Adipose tissue (tissue), 3 donors: ENCODE data around the gene BCCIP. TPM values are rescaled to one million over a fixed set of nuclear protein-coding genes. Genes with fewer than 3 reads are reported as not detected.

Experiments
- H3K27ac ChIP-seq: one replicate; pipeline ENCODE4 v1.5.1; 2013; ENCODE audit warnings: low read depth, low read length
- WGBS, 3 donors: extraction: QIAGEN DNeasy Blood & Tissue Kit; methylation state at CpG; one replicate each; pipeline ENCODE4 v1.1.7; 2013; 5-methylcytosine and 5-hydroxymethylcytosine counted together
- polyA plus RNA-seq, 3 donors: library from polyadenylated mRNA; stranded (reverse); fragments of 200-250 nt; gene quantifications; one replicate each; pipeline ENCODE4 v1.2.3, GENCODE V29; 2013
- donor health status: healthy with polysubstance abuse.
- donor health status: Bipolar disorder and iron deficiency.
- donor health status: healthy.

BCCIP gene
- polyA plus RNA-seq, 3 donors = 29.2 to 59.9 (median 54.2) TPM

DNA sequence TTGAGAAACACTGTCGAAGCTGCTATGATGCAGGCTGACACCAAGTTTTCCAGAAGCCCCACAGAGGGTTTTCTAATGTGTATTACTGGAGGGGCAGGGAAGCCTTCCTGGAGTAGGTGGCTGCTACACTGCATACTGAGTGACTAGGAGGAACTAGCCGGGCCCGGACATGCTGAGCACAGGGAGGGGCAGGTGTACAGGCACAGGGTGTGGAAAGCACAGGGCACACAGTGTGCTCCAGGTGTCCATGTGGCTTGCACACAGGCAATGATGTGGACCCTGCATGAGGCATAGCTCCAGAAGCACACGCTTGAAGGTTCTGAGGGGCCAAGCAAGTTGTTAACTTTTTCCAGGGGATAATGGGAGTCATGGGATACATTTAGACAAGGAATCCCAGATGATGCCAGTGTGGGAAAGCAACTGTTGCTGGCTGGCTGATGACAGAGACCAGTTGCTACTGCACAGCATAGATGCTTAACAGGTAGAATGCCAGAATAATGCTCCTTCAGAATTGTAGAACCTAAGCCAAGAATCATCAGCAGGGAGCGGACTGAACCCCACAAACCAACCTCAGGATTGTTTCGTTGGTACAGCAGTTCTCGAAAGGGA lies 43.2 kb downstream of the BCCIP start:
- H3K27ac ChIP-seq = no peak overlapping the region
- WGBS, 3 donors = 95 to 96% (median 96%) methylated on average over 7 of the region's 7 CpGs

DNA sequence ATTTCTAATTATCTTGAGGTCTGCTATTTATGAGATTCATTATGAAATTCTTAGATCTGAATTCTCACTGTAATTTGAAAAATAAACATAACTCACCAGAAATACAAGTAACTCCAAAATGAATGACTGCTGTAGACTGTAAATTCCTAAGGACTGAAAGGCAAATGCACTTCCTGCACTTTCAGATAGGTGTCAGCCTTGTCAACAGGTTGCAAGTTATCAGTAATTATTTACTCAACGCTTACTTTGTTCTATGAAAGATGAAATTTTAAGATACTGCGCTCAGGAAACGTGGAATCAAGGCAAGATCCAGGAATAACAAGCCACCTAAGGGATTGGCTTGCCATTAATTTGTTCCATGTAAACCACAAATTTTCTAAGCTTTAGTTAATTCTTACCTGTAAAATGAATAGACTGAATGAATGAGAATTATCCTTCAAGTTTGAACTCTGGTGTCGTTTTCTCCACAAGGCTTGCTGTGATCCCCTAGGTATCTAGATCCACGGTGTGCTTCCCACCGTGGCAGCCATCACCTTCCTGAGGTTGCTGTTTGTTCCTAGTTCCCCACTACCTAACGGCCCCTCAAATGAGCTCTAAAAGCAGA lies 45.1 kb downstream of the BCCIP start:
- no peak overlapping the region for H3K27ac ChIP-seq
- WGBS, 3 donors = 44 to 64% (median 63%) methylated on average over 7 of the region's 7 CpGs

DNA sequence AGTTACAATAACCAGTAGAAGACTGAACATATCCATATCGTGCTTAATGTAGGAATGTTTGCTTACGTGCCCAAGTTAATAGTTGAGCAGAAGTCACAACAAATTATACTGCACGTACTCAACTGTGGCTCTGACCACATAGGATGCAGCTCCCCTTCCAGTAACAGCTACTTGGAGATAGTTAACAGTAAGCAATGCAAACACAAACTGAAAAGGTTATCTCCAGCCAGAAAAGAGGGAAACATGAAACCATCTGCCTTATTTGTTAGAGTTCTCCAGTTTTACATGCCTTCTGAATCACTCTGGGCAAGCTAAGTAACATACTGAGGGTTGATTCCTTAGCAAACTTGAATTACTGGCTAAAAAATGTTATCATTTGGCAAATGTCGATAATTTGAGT lies 48.0 kb downstream of the BCCIP start:
- no peak overlapping the region for H3K27ac ChIP-seq
- 64 to 88% (median 77%) methylated on average over 4 of the region's 4 CpGs for WGBS, 3 donors

DNA sequence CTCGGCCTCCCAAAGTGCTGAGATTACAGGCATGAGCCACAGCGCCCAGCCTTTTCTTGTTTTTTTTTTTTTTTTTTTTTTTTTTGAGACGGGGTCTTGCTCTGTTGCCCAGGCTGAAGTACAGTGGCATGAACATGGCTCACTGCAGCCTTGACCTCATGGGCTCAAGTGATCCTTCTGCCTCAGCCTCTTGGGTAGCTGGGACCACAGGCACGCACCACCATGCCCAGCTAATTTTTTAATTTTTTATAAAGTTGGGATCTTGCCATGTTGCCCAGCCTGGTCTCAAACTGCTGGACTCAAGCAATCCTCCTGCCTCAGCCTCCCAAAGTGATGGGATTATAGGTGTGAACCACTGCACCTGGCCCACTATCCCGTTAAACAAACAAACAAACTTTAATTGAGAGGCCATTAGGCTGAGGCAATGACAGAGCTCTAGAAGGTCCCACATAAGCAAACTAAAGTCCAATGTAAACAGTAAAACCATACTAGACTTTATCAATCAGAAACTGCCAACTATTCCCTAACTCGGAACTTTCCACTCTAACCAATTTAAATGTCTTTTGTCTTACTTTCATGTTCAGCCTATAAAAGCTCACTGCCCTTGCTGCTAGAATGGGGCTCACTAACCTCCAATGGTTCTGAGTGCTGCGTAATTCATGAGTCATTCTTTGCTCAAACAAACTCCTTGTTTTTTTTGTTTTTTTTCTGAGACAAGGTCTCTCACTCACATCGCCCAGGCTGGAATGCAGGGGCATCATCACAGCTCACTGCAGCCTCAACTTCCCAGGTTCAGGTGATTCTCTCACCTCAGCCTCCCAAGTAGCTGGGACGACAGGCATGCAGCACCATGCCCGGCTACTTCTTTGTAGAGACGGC lies 55.9 kb downstream of the BCCIP start:
- WGBS, 3 donors = 71 to 88% (median 85%) methylated on average over 10 to 11 of the region's 11 CpGs
- H3K27ac ChIP-seq = no peak overlapping the region

DNA sequence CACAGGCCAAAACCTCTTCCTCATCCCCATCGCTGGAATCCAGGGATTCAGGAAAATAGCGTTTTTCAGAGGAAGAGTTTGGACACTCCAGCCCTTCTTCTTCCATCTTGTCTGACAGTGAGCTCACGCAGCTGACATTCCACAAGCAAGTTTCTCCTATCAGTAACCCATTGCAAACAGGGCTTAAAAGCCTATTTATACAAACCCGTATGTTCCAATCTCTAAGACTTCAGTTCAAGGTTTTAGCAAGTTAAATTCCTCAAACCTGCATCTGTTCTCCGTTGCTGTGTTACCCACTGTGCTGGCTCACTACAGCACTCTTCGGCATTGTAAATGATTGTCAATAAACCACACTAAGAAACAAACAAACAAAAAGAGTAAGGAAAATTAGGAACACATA lies 57.4 kb downstream of the BCCIP start:
- WGBS, 3 donors = 31 to 76% (median 73%) methylated on average over 6 of the region's 6 CpGs
- no peak overlapping the region for H3K27ac ChIP-seq

DNA sequence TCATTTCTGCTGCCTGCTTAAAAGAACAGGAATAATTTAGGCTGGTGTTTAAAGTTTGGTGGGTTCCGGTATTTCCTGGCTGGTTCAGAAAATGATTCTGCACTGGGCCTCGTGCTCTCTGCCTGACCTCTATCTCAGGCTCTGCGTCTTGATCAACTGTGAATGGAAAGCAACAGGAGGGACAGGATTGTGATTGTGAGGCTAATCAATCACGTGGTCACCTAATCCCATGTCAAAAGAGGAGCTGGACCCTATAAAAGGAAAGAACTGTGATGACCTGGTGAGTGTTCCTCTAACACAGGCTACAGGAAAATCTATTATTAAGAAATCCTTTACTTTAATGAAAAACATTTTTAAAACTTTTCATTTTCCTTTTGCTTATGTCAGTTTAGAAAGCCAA lies 57.8 kb downstream of the BCCIP start, which contains the start of gene DHX32:
Gene DHX32 (minus strand): TSS at position 101 of the 400 bp plus-strand sequence. CDS start 468 bp downstream, outside the sequence.
- no peak within 1 kb of the TSS for H3K27ac ChIP-seq
- 42 to 74% (median 72%) methylated on average over 4 of the region's 4 CpGs for WGBS, 3 donors

DNA sequence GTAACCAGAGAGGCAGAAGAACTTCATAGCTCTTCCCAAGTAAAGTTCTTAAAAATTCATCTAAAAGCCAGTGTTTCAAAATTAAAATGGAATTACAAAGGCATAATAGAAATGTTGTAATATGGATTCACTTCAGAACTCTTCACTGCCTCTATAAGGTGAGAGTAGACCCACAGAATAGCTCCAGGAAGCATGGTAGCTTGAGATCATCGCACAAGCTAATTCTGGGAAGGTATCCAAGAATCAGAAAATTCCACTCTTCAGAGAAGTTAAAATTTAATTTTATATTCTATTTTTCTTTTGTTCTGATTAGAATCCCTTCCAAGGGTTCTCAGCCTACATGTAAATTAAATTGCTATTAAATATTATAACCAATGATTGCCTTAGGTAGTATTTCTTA lies 59.2 kb downstream of the BCCIP start:
- 33 to 78% (median 75%) methylated on average over 1 of the region's 1 CpG for WGBS, 3 donors
- H3K27ac ChIP-seq = no peak overlapping the region

DNA sequence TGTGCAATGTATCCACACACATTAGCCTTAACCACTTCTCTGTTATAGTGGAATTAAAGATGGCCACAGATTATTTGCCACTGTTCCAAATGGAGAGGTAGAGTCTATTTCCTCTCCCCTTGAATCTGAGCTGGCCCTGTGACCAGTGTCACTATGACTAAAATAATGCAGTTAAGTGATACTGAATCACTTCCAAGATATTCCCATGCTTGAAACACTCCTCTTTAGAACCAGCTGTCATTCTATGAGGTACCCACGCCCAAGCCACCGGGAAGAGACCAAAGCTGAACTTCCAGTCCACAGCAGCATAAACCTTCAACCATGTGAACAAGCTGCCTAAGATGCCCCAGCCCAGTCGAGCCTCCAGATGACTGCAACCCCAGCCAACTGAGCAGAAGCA lies 59.9 kb downstream of the BCCIP start:
- WGBS, 3 donors = 89 to 90% (median 90%) methylated on average over 3 of the region's 3 CpGs

More for the DNA sequence above, 59.9 kb downstream of the BCCIP start:
- H3K27ac ChIP-seq = no peak overlapping the region

Other genes with a start within 250 kb of the BCCIP start
- gene TEX36, start 140.4 kb upstream of the BCCIP start, polyA plus RNA-seq = not detected
- 10 to 100 TPM in 1 of 3 donors, 1 to 10 TPM in 2; 8.5 to 14.4 (median 8.8) TPM for gene EDRF1, start 103.8 kb upstream of the BCCIP start, polyA plus RNA-seq
- gene MMP21, start 47.7 kb upstream of the BCCIP start, polyA plus RNA-seq = under 1 TPM in 2 of 3 donors, not detected in 1; 0.10 to 0.13 TPM
- 10 to 100 TPM; 17.1 to 56.3 (median 56.1) TPM for gene UROS, start 288 bp upstream of the BCCIP start, polyA plus RNA-seq
- 10 to 100 TPM in 2 of 3 donors, 1 to 10 TPM in 1; 9.6 to 13.6 (median 12.0) TPM for gene DHX32, start 57.7 kb downstream of the BCCIP start, polyA plus RNA-seq
- 1 to 10 TPM; 1.2 to 2.8 (median 1.3) TPM for gene FANK1, start 73.0 kb downstream of the BCCIP start, polyA plus RNA-seq